Erythroblast (primary cell): ENCODE results near the gene PCBD1.

Source experiments
- GATA1 ChIP-seq: IDR thresholded peaks from 2 replicates; pipeline ENCODE4 v1.6.1; 2011; ENCODE audit warnings: low read depth, mild to moderate bottlenecking, control low read depth, low read length, moderate library complexity
- POLR2A ChIP-seq: IDR thresholded peaks from 2 replicates; pipeline ENCODE4 v1.6.1; 2011; ENCODE audit warnings: mild to moderate bottlenecking, low read length

DNA sequence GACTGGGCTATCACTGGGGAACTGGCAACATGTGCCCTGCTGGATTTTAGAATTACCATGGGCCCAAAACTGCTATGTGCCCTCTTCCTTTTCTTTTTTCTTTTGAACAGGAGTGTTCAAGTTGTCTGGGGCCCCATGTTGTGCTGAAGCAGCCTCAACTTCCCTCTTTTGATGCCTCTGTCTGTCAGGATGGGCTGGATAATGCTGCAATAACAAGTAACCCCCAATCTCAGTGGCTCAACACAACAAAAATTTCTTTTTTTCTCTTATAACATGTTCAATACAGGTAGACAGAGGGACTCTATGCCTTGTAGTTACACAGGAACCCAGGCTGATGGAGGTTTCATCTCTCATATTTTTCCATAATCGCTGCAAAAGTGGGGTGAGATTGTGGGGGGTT, 8.2 kb upstream of the PCBD1 start:
- TF ChIP-seq POLR2A: no peak
- no peak for TF ChIP-seq GATA1
